Thymus (tissue), 11 donors: ENCODE results near the gene SH3RF3. TPM values are rescaled to one million over a fixed set of nuclear protein-coding genes. Genes with fewer than 3 reads are reported as not detected.
"Not testable (repeated sequence)": the region's sequence is repeated elsewhere in the genome, so short reads cannot be mapped to it uniquely, and the experiment has no call there.

Source experiments
- DNase-seq, 9 donors: peaks; one replicate each; pipeline ENCODE4 v3.0.0-alpha.2; 2013; ENCODE audit warnings: low spot score in 9 of 9, low read depth in 6 of 9, missing footprints in 1 of 9
- H3K27ac ChIP-seq, 2 donors: one replicate each; pipeline ENCODE4 v1.5.1; 2013; ENCODE audit warnings: control low read depth in 1 of 2, low read depth in 1 of 2, low read length in 1 of 2, mild to moderate bottlenecking in 1 of 2, moderate library complexity in 1 of 2
- H3K27me3 ChIP-seq, 2 donors: one replicate each; pipeline ENCODE4 v1.5.1; 2013; ENCODE audit warnings: low read length in 1 of 2; ENCODE audit not compliant: control insufficient read depth in 2 of 2, insufficient read depth in 1 of 2
- H3K36me3 ChIP-seq, 2 donors: one replicate each; pipeline ENCODE4 v1.5.1; 2013; ENCODE audit warnings: low read length in 1 of 2, mild to moderate bottlenecking in 1 of 2, moderate library complexity in 1 of 2; ENCODE audit not compliant: control insufficient read depth in 2 of 2, insufficient read depth in 2 of 2
- H3K4me1 ChIP-seq, 2 donors: one replicate each; pipeline ENCODE4 v1.5.1; 2013; ENCODE audit warnings: low read length in 2 of 2; ENCODE audit not compliant: control insufficient read depth in 2 of 2, insufficient read depth in 2 of 2
- H3K4me3 ChIP-seq, 2 donors: one replicate each; pipeline ENCODE4 v1.5.1; 2013; ENCODE audit warnings: low read length in 2 of 2, control low read depth in 1 of 2, mild to moderate bottlenecking in 1 of 2
- H3K9me3 ChIP-seq, 2 donors: one replicate each; pipeline ENCODE4 v1.5.1; 2013; ENCODE audit warnings: low read length in 1 of 2, mild to moderate bottlenecking in 1 of 2; ENCODE audit not compliant: control insufficient read depth in 2 of 2, insufficient read depth in 1 of 2
- WGBS: extraction: QIAGEN DNeasy Blood & Tissue Kit; methylation state at CpG from one replicate; pipeline ENCODE4 v1.1.7; 2013; 5-methylcytosine and 5-hydroxymethylcytosine counted together
- polyA plus RNA-seq: library from polyadenylated mRNA; stranded (reverse); fragments of 200-250 nt; gene quantifications from one replicate; pipeline ENCODE4 v1.2.3, GENCODE V29; 2013
- total RNA-seq: library from RNA; stranded (reverse); fragments of 120-200 nt; gene quantifications from one replicate; pipeline ENCODE4 v1.2.4, GENCODE V29; 2013
- donor health status: healthy.

Gene SH3RF3
- total and polyA plus RNA-seq, 2 donors, result 3.2 to 8.2 TPM

DNA sequence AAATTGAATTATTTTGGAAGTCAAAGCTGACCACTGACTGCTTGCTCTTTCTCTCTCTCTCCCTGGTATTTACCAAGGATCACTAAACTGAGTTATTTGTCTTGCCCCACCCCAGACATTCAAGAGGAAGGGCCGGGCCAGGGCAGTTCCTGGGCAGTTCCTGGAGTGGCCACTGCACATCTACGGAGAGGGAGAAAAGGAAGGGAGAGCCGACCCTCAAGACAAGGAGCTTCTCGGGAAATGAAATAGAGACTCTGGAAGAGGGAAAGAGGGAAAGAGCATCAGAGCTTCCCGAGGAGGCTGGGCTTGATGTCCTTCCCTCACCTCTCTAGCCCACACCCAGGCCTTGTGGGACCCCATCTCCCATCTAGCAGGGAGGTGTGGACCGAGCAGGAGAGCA is 401.7 kb downstream of the SH3RF3 start:
- DNase-seq, result no peak
- Histone ChIP-seq H3K4me3 (no peak overlapping the region), H3K27ac (no peak overlapping the region), H3K36me3 (no peaks in the 10 kb centered on the region), H3K4me1 (no peaks in the 10 kb centered on the region), H3K27me3 (peaks cover 0 to 7% of the 10 kb centered on the region in 2 donors), H3K9me3 (no peaks in the 10 kb centered on the region)
- whole genome bisulfite sequencing, result 83% methylated on average over 6 of the region's 6 CpGs

DNA sequence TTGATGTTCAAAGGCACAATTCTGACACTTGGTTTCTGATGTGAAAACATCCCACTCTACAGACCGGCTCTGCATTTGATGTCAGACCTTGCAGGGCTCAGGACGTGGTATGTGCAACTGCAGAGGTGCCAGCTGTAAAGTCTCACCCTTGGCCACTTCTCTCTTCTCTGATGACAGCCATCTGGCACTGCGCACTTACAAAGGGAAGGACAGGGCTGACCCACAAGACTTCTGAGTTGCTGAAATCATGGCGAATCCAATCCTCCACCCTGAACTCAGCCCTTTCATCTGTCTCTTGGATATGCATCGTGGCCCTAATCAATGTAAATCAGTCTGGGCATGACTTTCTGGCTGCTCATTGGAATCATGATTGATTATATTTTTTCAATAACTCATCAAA is 402.2 kb downstream of the SH3RF3 start:
- no peak for DNase-seq
- Histone ChIP-seq H3K4me3 (no peak overlapping the region), H3K27me3 (peaks cover 0 to 7% of the 10 kb centered on the region in 2 donors), H3K4me1 (no peaks in the 10 kb centered on the region), H3K27ac (no peak overlapping the region), H3K9me3 (no peaks in the 10 kb centered on the region), H3K36me3 (no peaks in the 10 kb centered on the region)
- 90% methylated on average over 5 of the region's 5 CpGs for WGBS

DNA sequence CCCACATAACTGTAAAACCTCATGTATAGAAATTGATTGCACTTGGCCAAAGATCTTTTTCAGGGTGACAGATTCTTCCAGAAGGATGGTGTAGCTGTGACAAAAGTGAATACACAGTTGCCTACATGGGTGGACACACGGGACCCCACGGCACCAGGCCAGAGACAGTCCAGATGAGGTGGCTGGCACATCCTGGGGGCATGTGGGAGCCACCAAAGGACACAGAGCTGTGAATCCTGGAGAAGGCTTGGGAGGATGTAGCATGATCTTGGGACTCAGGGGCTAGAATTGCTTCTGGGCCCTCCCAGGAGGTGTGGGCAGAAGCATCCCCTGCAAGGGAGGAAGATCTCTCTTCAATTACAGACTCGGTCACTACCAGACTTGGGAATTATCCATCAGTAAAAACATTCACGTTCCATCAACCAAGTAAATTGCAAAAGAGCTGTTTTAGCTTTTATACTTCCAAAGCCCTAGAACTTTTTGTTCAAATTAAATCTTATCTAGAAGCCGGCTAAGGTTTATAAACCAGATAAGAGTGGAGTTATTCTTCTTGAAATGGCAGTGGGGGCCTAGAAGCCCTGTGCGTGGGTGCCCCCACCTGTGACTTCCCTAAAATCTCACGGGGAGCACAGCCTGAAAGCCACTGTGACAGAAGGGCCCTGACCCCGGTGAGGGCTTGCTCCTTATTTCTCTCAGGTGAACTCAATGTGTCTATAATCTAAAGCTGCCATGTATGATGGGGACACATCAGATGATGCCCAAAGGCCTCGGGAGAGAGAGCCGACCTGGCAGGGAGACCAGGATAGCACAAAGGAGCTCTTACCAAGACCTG is 403.1 kb downstream of the SH3RF3 start:
- H3K27me3 ChIP-seq, result peaks cover 0 to 7% of the 10 kb centered on the region in 2 donors
- H3K9me3 ChIP-seq, result no peaks in the 10 kb centered on the region
- no peaks in the 10 kb centered on the region for H3K4me1 ChIP-seq
- H3K27ac ChIP-seq, result no peak overlapping the region
- no peak for DNase-seq
- WGBS, result 91% methylated on average over 10 of the region's 10 CpGs
- H3K36me3 ChIP-seq, result no peaks in the 10 kb centered on the region
- no peak overlapping the region for H3K4me3 ChIP-seq

GRCh38 chr2:109532728-109533076 is 403.7 kb downstream of the SH3RF3 start:
- no peaks in the 10 kb centered on the region for H3K9me3 ChIP-seq
- H3K4me3 ChIP-seq, result no peak overlapping the region
- no peaks in the 10 kb centered on the region for H3K36me3 ChIP-seq
- H3K4me1 ChIP-seq, result no peaks in the 10 kb centered on the region
- peaks cover 0 to 7% of the 10 kb centered on the region in 2 donors for H3K27me3 ChIP-seq
- WGBS, result 94% methylated on average over 5 of the region's 5 CpGs
- no peak overlapping the region for H3K27ac ChIP-seq
- DNase-seq, result no peak

- Histone ChIP-seq H3K4me3 (no peak overlapping the region), H3K27ac (no peak overlapping the region), H3K9me3 (no peaks in the 10 kb centered on the region), H3K27me3 (peaks cover 0 to 8% of the 10 kb centered on the region in 2 donors), H3K4me1 (no peaks in the 10 kb centered on the region), H3K36me3 (no peaks in the 10 kb centered on the region)
- DNase-seq, result no peak
- WGBS, result 94% methylated on average over 7 of the region's 7 CpGs
Observed at GRCh38 chr2:109533823-109534222, 404.8 kb downstream of the SH3RF3 start.

GRCh38 chr2:109535217-109535946 is 406.4 kb downstream of the SH3RF3 start:
- no peak for DNase-seq
- peaks cover 0 to 8% of the 10 kb centered on the region in 2 donors for H3K27me3 ChIP-seq
- no peaks in the 10 kb centered on the region for H3K36me3 ChIP-seq
- no peak overlapping the region for H3K4me3 ChIP-seq
- H3K9me3 ChIP-seq, result no peaks in the 10 kb centered on the region
- H3K27ac ChIP-seq, result no peak overlapping the region
- 94% methylated on average over 6 of the region's 6 CpGs for WGBS
- H3K4me1 ChIP-seq, result no peaks in the 10 kb centered on the region

GRCh38 chr2:109536556-109536955 is 407.6 kb downstream of the SH3RF3 start:
- 93% methylated on average over 3 of the region's 3 CpGs for WGBS
- H3K4me1 ChIP-seq, H3K4me3 ChIP-seq, H3K27ac ChIP-seq, H3K36me3 ChIP-seq, DNase-seq, H3K27me3 ChIP-seq, H3K9me3 ChIP-seq: not testable (repeated sequence)

DNA sequence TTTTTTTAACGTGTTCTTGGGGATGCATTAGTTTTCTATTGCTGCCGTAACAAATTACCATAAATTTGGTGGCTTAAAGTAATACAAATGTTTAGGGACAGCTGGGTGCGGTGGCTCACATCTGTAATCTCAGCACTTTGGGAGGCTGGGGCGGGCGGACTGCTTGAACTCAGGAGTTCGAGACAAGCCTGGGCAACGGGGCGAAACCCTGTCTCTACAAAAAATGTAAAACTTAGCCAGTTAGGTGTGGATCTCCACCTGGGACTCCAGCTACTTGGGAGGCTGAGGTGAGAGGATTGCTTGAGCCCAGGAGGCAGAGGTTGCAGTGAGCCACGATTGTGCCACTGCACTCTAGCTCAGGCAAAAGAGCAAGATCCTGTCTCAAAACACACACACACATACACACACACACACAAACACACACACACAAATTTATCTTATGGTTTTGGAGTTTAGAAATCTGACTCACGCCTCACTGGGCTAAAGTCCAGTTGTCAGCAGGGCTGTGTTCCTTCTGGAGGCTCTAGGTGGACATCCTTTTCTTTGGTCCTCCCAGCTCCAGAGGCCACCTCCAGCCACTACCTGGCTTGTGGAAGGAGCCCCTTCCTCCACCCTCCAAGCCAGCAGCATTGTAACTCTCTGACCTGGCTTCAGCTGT is 408.7 kb downstream of the SH3RF3 start:
- Histone ChIP-seq H3K4me3 (no peak overlapping the region), H3K27me3 (peaks cover 0 to 2% of the 10 kb centered on the region in 2 donors), H3K9me3 (no peaks in the 10 kb centered on the region), H3K36me3 (no peaks in the 10 kb centered on the region), H3K4me1 (no peaks in the 10 kb centered on the region), H3K27ac (no peak overlapping the region)
- DNase-seq, result no peak
- 95% methylated on average over 10 of the region's 10 CpGs for WGBS

DNA sequence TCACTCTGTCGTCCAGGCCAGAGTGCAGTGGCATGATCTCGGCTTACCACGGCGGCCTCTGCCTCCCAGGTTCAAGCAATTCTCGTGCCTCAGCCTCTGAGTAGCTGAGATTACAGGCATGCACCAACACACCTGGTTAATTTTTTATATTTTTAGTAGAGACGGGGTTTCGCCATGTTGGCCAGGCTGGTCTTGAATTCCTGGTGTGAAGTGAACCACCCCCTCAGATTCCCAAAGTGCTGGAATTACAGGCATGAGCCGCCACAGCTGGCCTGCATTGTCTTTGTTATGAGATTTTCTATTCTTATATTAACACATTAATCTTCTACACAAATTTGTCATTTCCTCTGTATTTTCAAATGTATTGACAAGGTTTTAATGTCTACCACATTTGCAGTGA is 409.5 kb downstream of the SH3RF3 start:
- 93% methylated on average over 8 of the region's 8 CpGs for WGBS
- Histone ChIP-seq H3K4me3 (no peak overlapping the region), H3K27me3 (peaks cover 0 to 2% of the 10 kb centered on the region in 2 donors), H3K4me1 (no peaks in the 10 kb centered on the region), H3K36me3 (no peaks in the 10 kb centered on the region), H3K27ac (no peak overlapping the region), H3K9me3 (no peaks in the 10 kb centered on the region)
- DNase-seq, result no peak
